Heart right ventricle (tissue), 16 donors: ENCODE measurements around the gene DFFA. TPM values are rescaled to one million over a fixed set of nuclear protein-coding genes. Genes with fewer than 3 reads are reported as not detected.

ENCODE experiments used
- ATAC-seq, 8 donors: fragments of 200-7000 bp; cut with Tn5 transposase; one replicate each; pipeline ENCODE4 v1.9.1; 2020; ENCODE audit warnings: mild to moderate bottlenecking in 8 of 8, moderate library complexity in 8 of 8, moderate number of reproducible peaks in 1 of 8
- DNase-seq, 2 donors: peaks; one replicate each; pipeline ENCODE4 v3.0.0-alpha.2; 2020
- H3K27ac ChIP-seq, 10 donors: fragments of 200-600 bp; sonication (generic) in 2 of 10; one replicate each; pipeline versions ENCODE4 v1.5.0 to v1.8.0; 2020 to 2022; ENCODE audit warnings: mild to moderate bottlenecking in 3 of 10
- H3K27me3 ChIP-seq, 7 donors: fragments of 200-600 bp; one replicate each; pipeline ENCODE4 v1.8.0; 2021 to 2022; ENCODE audit warnings: mild to moderate bottlenecking in 2 of 7
- H3K36me3 ChIP-seq, 9 donors: fragments of 200-600 bp; sonication (generic) in 1 of 9; one replicate each; pipeline versions ENCODE4 v1.5.0 to v1.8.0; 2020 to 2022; ENCODE audit warnings: mild to moderate bottlenecking in 2 of 9
- H3K4me1 ChIP-seq, 9 donors: fragments of 200-600 bp; sonication (generic) in 1 of 9; one replicate each; pipeline versions ENCODE4 v1.5.0 to v1.8.0; 2020 to 2022; ENCODE audit warnings: mild to moderate bottlenecking in 4 of 9
- H3K4me3 ChIP-seq, 10 donors: fragments of 200-600 bp; sonication (generic) in 2 of 10; one replicate each; pipeline versions ENCODE4 v1.5.0 to v1.8.0; 2020 to 2022; ENCODE audit warnings: mild to moderate bottlenecking in 7 of 10, moderate library complexity in 2 of 10
- H3K9me3 ChIP-seq, 11 donors: fragments of 200-600 bp in 10 of 11; sonication (generic) in 2 of 11; one replicate each; pipeline versions ENCODE4 v1.5.0 to v1.8.0; 2013 to 2022; ENCODE audit warnings: mild to moderate bottlenecking in 2 of 11, control low read depth in 1 of 11, moderate library complexity in 1 of 11
- WGBS, 2 donors: extraction: QIAGEN DNeasy Blood & Tissue Kit; methylation state at CpG; one replicate each; pipeline ENCODE4 v1.1.7; 2013; ENCODE audit warnings: inconsistent platforms in 1 of 2; 5-methylcytosine and 5-hydroxymethylcytosine counted together
- intact Hi-C, 10 donors: fragments of 100-400 bp; cut with DNase I; formaldehyde crosslinking; loops; one replicate each; pipeline versions ENCODE4 v1.11.1 to v1.14.2; 2022
- polyA plus RNA-seq, 2 donors: library from polyadenylated mRNA; stranded (reverse); fragments of 200-250 nt; gene quantifications; one replicate each; pipeline ENCODE4 v1.2.3, GENCODE V29; 2013
- total RNA-seq, 10 donors: library from RNA; stranded (reverse); fragmentation: NEBNext Ultra II Directional in 3 of 10; extraction: Animal tissue kit (Norgen Biotek cat#: 25700) in 3 of 10; gene quantifications; one replicate each; pipeline versions ENCODE4 v1.2.1 to v1.2.4, GENCODE V29; 2021 to 2023
- TF ChIP-seq, protein P1 (sequence below), 9 donors: fragments of 200-600 bp; sonication (generic) in 2 of 9; IDR thresholded peaks; one replicate each; pipeline versions ENCODE4 v1.5.0 to v1.8.0; 2021 to 2022; ENCODE audit warnings: antibody characterized with exemption in 9 of 9, mild to moderate bottlenecking in 5 of 9, moderate library complexity in 1 of 9
- donor health status: Arrhythmogenic right ventricular cardiomyopathy.
- donor health status: ischemic (EF 13 %, LVEDD 7.1; RV severe dilation, severe dysfunction).
- donor health status: healthy with polysubstance abuse.
- donor health status: DM: no; HTN: yes; CAD: no.
- donor health status: DM: no; HTN: no; CAD: no.
- donor health status: ischemic (EF 25% LVEDD 6.9; RV normal size, moderate dysfunction).
- donor health status: ischemic (EF 25% LVEDD 5.7; RV mildly dilated, moderate dysfunction).
- donor health status: healthy.
- donor health status: DM: yes; HTN: yes; CAD: no.
- donor health status: Ischemic cardiomyopathy.
- donor health status: ischemic (EF 35%, LVEDD 5.7; RV mildly dilated, moderate dysfunction).
- donor health status: nonischemic (EF 11% LVEDD 7.7; RV severe dilation, severe dysfunction).
- donor health status: DM: yes; HTN: yes; CAD: no.
- donor health status: PGD.
- donor health status: ischemic (EF 29% LVEDD 5.4; RV normal size, mild dysfunction).
- donor health status: nonischemic (EF 23%, LVEDD 6.1; RV moderate dilation, normal function).

The DFFA gene
- total and polyA plus RNA-seq, 12 donors = 9.1 to 26.7 (median 23.0) TPM

GRCh38 chr1:10495475-10495817 lies 23.1 kb upstream of the DFFA start:
- peaks cover 0 to 34% (median 22%) of the 10 kb centered on the region in 9 donors for H3K4me1 ChIP-seq
- peaks cover 0 to 25% (median 0%) of the 10 kb centered on the region in 9 donors for H3K36me3 ChIP-seq
- TF ChIP-seq, protein P1, sequence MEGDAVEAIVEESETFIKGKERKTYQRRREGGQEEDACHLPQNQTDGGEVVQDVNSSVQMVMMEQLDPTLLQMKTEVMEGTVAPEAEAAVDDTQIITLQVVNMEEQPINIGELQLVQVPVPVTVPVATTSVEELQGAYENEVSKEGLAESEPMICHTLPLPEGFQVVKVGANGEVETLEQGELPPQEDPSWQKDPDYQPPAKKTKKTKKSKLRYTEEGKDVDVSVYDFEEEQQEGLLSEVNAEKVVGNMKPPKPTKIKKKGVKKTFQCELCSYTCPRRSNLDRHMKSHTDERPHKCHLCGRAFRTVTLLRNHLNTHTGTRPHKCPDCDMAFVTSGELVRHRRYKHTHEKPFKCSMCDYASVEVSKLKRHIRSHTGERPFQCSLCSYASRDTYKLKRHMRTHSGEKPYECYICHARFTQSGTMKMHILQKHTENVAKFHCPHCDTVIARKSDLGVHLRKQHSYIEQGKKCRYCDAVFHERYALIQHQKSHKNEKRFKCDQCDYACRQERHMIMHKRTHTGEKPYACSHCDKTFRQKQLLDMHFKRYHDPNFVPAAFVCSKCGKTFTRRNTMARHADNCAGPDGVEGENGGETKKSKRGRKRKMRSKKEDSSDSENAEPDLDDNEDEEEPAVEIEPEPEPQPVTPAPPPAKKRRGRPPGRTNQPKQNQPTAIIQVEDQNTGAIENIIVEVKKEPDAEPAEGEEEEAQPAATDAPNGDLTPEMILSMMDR (IDR thresholded peaks at IDR 0.05) = no peak
- peak overlapping the region in 6 of 10 donors; percentile 23 to 47 (median 35) for H3K4me3 ChIP-seq
- 70 to 75% methylated on average over 10 of the region's 10 CpGs for WGBS, 2 donors
- no peaks in the 10 kb centered on the region for H3K27me3 ChIP-seq
- peak overlapping the region in 7 of 10 donors; percentile 11 to 82 (median 64) for H3K27ac ChIP-seq
- ATAC-seq (no peak), DNase-seq (no peak)
- intact Hi-C loops = loop anchor here in 8 of 10 donors (2.0 to 10.0 kb wide), 5 partner anchors 61 to 449 kb away; partner anchors contain the start of gene CENPS (in 4 of the 8)
- no peaks in the 10 kb centered on the region for H3K9me3 ChIP-seq

- peak overlapping the region in 6 of 10 donors; percentile 23 to 47 (median 35) for H3K4me3 ChIP-seq
- 6 to 8% methylated on average over 15 of the region's 15 CpGs for WGBS, 2 donors
- ATAC-seq (peak; percentile 69 to 92 (median 86)), DNase-seq (peak; percentile 65 to 68)
- TF ChIP-seq, protein P1 (IDR thresholded peaks at IDR 0.05) = peak; percentile 80 to 92 (median 88)
- peaks cover 0 to 26% (median 0%) of the 10 kb centered on the region in 9 donors for H3K36me3 ChIP-seq
- intact Hi-C loops = loop anchor here (1.0 to 10.0 kb wide), 8 partner anchors 60 to 450 kb away; partner anchors contain the start of gene CENPS (in 7 of the 10)
- H3K27ac ChIP-seq = peak overlapping the region in 6 of 10 donors; percentile 11 to 82 (median 51)
- H3K9me3 ChIP-seq = no peaks in the 10 kb centered on the region
- peaks cover 0 to 36% (median 23%) of the 10 kb centered on the region in 9 donors for H3K4me1 ChIP-seq
- no peaks in the 10 kb centered on the region for H3K27me3 ChIP-seq
These were observed 22.6 kb upstream of the DFFA start for GRCh38 chr1:10494754-10495474.

GRCh38 chr1:10494418-10494753 lies 22.1 kb upstream of the DFFA start:
- Histone ChIP-seq H3K4me1 (peaks cover 0 to 41% (median 23%) of the 10 kb centered on the region in 9 donors), H3K36me3 (peaks cover 0 to 31% (median 2%) of the 10 kb centered on the region in 9 donors), H3K4me3 (peak overlapping the region in 1 of 10 donors; percentile 23), H3K9me3 (no peaks in the 10 kb centered on the region), H3K27me3 (no peaks in the 10 kb centered on the region), H3K27ac (no peak overlapping the region)
- intact Hi-C loops = loop anchor here in 9 of 10 donors (1.0 to 10.0 kb wide), 7 partner anchors 60 to 450 kb away; partner anchors contain the start of gene CENPS (in 7 of the 9)
- no peak for ATAC-seq
- WGBS, 2 donors = 75 to 84% methylated on average over 5 of the region's 5 CpGs
- TF ChIP-seq, protein P1 (IDR thresholded peaks at IDR 0.05) = no peak
- DNase-seq = no peak

DNA sequence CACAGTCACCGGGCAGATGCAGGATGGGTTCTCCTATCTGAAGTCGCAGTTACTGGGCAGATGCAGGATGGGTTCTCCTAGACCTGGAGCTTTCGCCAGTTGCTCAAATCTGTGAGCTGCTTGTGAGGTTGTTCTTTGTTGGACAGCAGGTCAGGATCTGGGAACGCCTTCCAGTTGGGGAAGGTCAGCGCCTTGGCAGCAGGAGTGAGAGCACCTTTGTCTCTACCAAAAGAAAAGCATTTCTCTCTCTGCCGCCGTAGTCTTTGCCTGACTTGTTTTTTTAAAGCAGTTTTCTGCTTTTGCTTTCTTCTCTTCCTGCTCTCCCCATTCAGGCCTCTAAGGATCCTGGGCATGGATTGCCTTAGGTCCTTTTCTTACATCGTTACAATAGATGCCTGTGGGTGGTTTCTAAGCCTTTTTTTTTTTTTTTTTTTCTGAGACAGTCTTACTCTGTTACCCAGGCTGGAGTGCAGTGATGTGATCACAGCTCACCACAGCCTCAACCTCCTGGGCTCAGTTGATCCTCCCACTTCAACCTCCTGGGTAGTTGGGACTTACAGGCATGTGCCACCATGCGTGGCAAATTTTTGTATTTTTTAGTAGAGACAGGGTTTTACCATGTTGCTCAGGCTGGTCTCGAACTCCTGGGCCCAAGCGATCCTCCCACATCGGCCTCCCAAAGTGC lies 18.1 kb upstream of the DFFA start:
- ATAC-seq (no peak), DNase-seq (no peak)
- Histone ChIP-seq H3K36me3 (peaks cover 0 to 18% (median 0%) of the 10 kb centered on the region in 9 donors), H3K4me3 (no peak overlapping the region), H3K27ac (no peak overlapping the region), H3K4me1 (peaks cover 0 to 30% (median 15%) of the 10 kb centered on the region in 9 donors), H3K27me3 (no peaks in the 10 kb centered on the region), H3K9me3 (peaks cover 0 to 9% (median 0%) of the 10 kb centered on the region in 11 donors)
- TF ChIP-seq, protein P1 (IDR thresholded peaks at IDR 0.05) = no peak
- intact Hi-C loops = loop anchor here in 6 of 10 donors (5.0 to 10.0 kb wide), 4 partner anchors 56 to 454 kb away; partner anchors contain the start of gene CENPS (in 4 of the 6)
- 75 to 80% methylated on average over 12 of the region's 12 CpGs for WGBS, 2 donors
